Occipital lobe (tissue), 1 donor: ENCODE measurements around the gene SELENOI. TPM values are rescaled to one million over a fixed set of nuclear protein-coding genes. Genes with fewer than 3 reads are reported as not detected.

Source experiments
- total RNA-seq: library from RNA; depleted of rRNA; stranded (reverse); fragments of >200 nt; gene quantifications from one replicate; pipeline ENCODE4 v1.2.3, GENCODE V29; 2014

The SELENOI gene
- total RNA-seq, 1 donor from 2014 or later: 70.2 TPM

Other genes starting within 250 kb of the SELENOI start
- gene GAREM2, start 173.1 kb upstream of the SELENOI start, total RNA-seq: 7.0 TPM
- 89.1 TPM for gene HADHA, start 101.5 kb upstream of the SELENOI start, total RNA-seq
- 41.8 TPM for gene HADHB, start 101.2 kb upstream of the SELENOI start, total RNA-seq
- 0.16 TPM for gene ADGRF3, start 646 bp downstream of the SELENOI start, total RNA-seq
- gene DRC1, start 55.8 kb downstream of the SELENOI start, total RNA-seq: 5.6 TPM
- 0.47 TPM for gene OTOF, start 132.0 kb downstream of the SELENOI start, total RNA-seq